Transverse colon (tissue), 4 donors: Measurements from ENCODE around the gene B9D1. TPM values are rescaled to one million over a fixed set of nuclear protein-coding genes. Genes with fewer than 3 reads are reported as not detected.
"Not testable (repeated sequence)": the region's sequence is repeated elsewhere in the genome, so short reads cannot be mapped to it uniquely, and the experiment has no call there.

Source experiments
- DNase-seq: peaks from one replicate; pipeline ENCODE4 v3.0.0-alpha.2; 2019
- H3K27ac ChIP-seq, 4 donors: fragments of 200-600 bp; sonication (generic); 2 replicates each; pipeline ENCODE4 v1.5.1; 2016 to 2018; ENCODE audit warnings: inconsistent platforms in 4 of 4
- H3K27me3 ChIP-seq: fragments of 200-600 bp; sonication (generic); 2 replicates; pipeline ENCODE4 v1.5.1; 2017; ENCODE audit warnings: inconsistent platforms
- H3K36me3 ChIP-seq, 4 donors: fragments of 200-600 bp; sonication (generic); 2 replicates each; pipeline ENCODE4 v1.5.1; 2017 to 2019; ENCODE audit warnings: inconsistent platforms in 4 of 4
- H3K4me1 ChIP-seq, 4 donors: fragments of 200-600 bp; sonication (generic); 2 replicates each; pipeline ENCODE4 v1.5.1; 2017 to 2020; ENCODE audit warnings: inconsistent platforms in 4 of 4
- H3K4me3 ChIP-seq, 4 donors: fragments of 200-600 bp; sonication (generic); 1 replicate in 1 of 4; 2 replicates in 3 of 4; pipeline versions ENCODE4 v1.5.1 to v1.6.1; 2017 to 2019; ENCODE audit warnings: inconsistent platforms in 4 of 4
- H3K9me3 ChIP-seq, 2 donors: fragments of 200-600 bp; sonication (generic); 2 replicates each; pipeline ENCODE4 v1.5.1; 2017 to 2019; ENCODE audit warnings: inconsistent platforms in 2 of 2
- EP300 ChIP-seq: sonication (generic); formaldehyde crosslinking; IDR thresholded peaks from one replicate; pipeline ENCODE4 v1.6.1; 2017; ENCODE audit warnings: antibody characterized with exemption, low read depth
- POLR2A ChIP-seq: fragments of 450-650 bp; IDR thresholded peaks from one replicate; pipeline ENCODE4 v1.6.1; 2016; ENCODE audit warnings: antibody characterized with exemption, mild to moderate bottlenecking, moderate library complexity
- POLR2AphosphoS5 ChIP-seq, 3 donors: sonication (generic); formaldehyde crosslinking; IDR thresholded peaks; one replicate each; pipeline ENCODE4 v1.6.1; 2016; ENCODE audit warnings: antibody characterized with exemption in 3 of 3
- WGBS, 2 donors: methylation state at CpG; one replicate each; pipeline ENCODE4 v1.1.5; 2018; ENCODE audit warnings: low coverage in 1 of 2; 5-methylcytosine and 5-hydroxymethylcytosine counted together
- in situ Hi-C, 4 donors: fragments of 200-750 bp; cut with MboI; loops; one replicate each; pipeline versions ENCODE4 v1.15.0 to v1.15.1; 2017; ENCODE audit warnings: low sequenced_read_pairs in 3 of 4, low pct_ligation_motif_present in 1 of 4, low pct_unique_long_range_greater_than_20kb in 1 of 4
- intact Hi-C: fragments of 100-400 bp; cut with DNase I; formaldehyde crosslinking; loops from one replicate; pipeline ENCODE4 v1.15.1; 2023; ENCODE audit warnings: low total_unique reads
- total RNA-seq, 4 donors: library from RNA; depleted of rRNA; stranded (reverse); fragments of >200 nt; gene quantifications; one replicate each; pipeline ENCODE4 v1.1.0, GENCODE V29; 2016
- TF ChIP-seq, protein P1 (sequence below), 5 experiments: fragments of 200-600 bp in 3 of 5; fragments of 450-650 bp in 2 of 5; sonication (generic) in 3 of 5; IDR thresholded peaks; 1 replicate in 2 of 5; 2 replicates in 3 of 5; pipeline ENCODE4 v1.5.1; 2016 to 2017; ENCODE audit warnings: antibody characterized with exemption in 5 of 5, inconsistent platforms in 3 of 5, mild to moderate bottlenecking in 2 of 5, moderate library complexity in 1 of 5

B9D1 gene
- total RNA-seq, 4 donors from 2014 or later: 6.0 to 17.6 (median 9.5) TPM

DNA sequence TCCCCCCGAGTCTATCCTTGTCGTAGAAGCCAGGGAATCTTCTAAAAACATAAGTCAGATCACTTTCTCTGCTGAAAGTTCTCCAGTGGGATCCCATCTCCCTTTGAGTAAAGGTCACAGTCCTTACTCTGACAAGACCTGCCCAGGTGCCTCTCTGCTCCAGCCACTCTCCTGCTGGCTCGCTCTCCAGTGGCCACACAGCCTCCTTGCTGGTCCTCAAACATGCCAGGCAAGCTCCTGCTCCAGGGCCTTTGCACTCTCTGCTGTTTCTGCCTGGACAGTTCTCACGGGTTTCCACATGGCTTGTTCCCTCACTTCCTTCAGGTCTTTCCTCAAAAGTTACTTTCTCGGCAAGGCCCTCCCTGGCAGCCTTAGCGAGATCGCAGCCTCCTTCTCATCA is 3.4 kb downstream of the B9D1 start:
- H3K9me3 ChIP-seq: no peaks in the 10 kb centered on the region
- no peaks in the 10 kb centered on the region for H3K36me3 ChIP-seq
- H3K27ac ChIP-seq: no peak overlapping the region
- H3K4me3 ChIP-seq: no peak overlapping the region
- in situ Hi-C loops: loop anchor here in 3 of 4 donors (25.0 kb wide), 2 partner anchors 278 to 403 kb away; partner anchors contain the start of gene ALDH3A2 (in 1 of the 3)
- H3K4me1 ChIP-seq: peaks cover 8 to 14% (median 12%) of the 10 kb centered on the region in 4 donors
- no peaks in the 10 kb centered on the region for H3K27me3 ChIP-seq
- WGBS, 2 donors: 85 to 93% methylated on average over 5 to 7 of the region's 7 CpGs
- no peak for DNase-seq
- intact Hi-C loops: no loop called here
- TF ChIP-seq POLR2AphosphoS5 (IDR thresholded peaks at IDR 0.05) (no peak), POLR2A (no peak), EP300 (no peak)
- TF ChIP-seq, protein P1, sequence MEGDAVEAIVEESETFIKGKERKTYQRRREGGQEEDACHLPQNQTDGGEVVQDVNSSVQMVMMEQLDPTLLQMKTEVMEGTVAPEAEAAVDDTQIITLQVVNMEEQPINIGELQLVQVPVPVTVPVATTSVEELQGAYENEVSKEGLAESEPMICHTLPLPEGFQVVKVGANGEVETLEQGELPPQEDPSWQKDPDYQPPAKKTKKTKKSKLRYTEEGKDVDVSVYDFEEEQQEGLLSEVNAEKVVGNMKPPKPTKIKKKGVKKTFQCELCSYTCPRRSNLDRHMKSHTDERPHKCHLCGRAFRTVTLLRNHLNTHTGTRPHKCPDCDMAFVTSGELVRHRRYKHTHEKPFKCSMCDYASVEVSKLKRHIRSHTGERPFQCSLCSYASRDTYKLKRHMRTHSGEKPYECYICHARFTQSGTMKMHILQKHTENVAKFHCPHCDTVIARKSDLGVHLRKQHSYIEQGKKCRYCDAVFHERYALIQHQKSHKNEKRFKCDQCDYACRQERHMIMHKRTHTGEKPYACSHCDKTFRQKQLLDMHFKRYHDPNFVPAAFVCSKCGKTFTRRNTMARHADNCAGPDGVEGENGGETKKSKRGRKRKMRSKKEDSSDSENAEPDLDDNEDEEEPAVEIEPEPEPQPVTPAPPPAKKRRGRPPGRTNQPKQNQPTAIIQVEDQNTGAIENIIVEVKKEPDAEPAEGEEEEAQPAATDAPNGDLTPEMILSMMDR (IDR thresholded peaks at IDR 0.05): no peak

DNA sequence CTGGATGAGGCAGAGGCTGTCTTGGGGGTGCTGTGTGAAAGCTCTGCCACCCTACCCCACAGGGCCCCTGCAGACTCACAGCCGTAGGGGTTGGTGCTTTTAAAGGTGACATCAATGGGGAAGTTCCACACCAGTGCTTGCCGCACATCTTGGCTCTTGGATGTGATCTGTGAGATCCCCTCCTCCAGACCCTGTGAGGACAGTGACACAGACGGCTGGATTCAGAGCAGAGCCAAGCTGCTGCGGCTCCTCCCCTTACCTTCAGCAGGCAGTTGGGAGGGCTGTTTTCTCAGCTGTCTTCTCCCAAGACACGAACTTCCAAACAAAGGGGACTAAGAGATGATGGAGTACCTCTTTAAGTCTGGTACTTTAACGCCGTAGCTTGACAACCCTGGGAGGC is 4.8 kb downstream of the B9D1 start:
- Histone ChIP-seq H3K27me3 (no peaks in the 10 kb centered on the region), H3K4me1 (peaks cover 8 to 9% (median 8%) of the 10 kb centered on the region in 4 donors), H3K4me3 (no peak overlapping the region), H3K27ac (no peak overlapping the region), H3K9me3 (no peaks in the 10 kb centered on the region), H3K36me3 (no peaks in the 10 kb centered on the region)
- 86% methylated on average over 7 of the region's 7 CpGs; no CpG with 5 or more reads in 1 of the 2 donors for WGBS, 2 donors
- intact Hi-C loops: no loop called here
- no peak for DNase-seq
- in situ Hi-C loops: loop anchor here in 3 of 4 donors (25.0 kb wide), 2 partner anchors 280 to 405 kb away; partner anchors contain the start of gene ALDH3A2 (in 1 of the 3)
- TF ChIP-seq POLR2AphosphoS5 (IDR thresholded peaks at IDR 0.05): no peak

DNA sequence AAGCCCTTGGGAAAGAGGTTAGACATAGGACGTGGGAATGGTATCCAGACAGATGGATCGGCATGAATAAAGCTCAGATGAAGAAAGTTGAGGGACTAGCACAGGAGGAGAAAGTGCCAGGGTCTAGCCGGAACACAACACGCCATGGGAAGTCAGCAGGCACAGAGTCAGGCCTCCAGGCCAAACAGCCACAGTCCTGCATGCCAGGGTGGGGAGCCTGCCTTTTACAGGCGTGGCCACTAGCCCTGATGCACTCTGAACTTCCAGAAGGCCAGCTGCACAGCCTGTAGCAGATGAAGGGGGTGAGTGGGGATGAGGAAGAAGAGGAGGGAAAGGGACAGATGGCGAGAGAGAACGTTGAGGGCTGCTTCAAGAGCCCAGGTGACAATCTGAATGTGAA is 5.2 kb downstream of the B9D1 start:
- TF ChIP-seq POLR2A (no peak), POLR2AphosphoS5 (IDR thresholded peaks at IDR 0.05) (no peak), EP300 (no peak)
- TF ChIP-seq, protein P1 (IDR thresholded peaks at IDR 0.05): no peak
- Histone ChIP-seq H3K9me3 (no peaks in the 10 kb centered on the region), H3K36me3 (no peaks in the 10 kb centered on the region), H3K4me3 (no peak overlapping the region), H3K4me1 (peaks cover 8 to 9% (median 8%) of the 10 kb centered on the region in 4 donors), H3K27me3 (no peaks in the 10 kb centered on the region), H3K27ac (no peak overlapping the region)
- in situ Hi-C loops (loop anchor here in 3 of 4 donors (25.0 kb wide), 2 partner anchors 280 to 405 kb away; partner anchors contain the start of gene ALDH3A2 (in 1 of the 3)), intact Hi-C loops (no loop called here)
- WGBS, 2 donors: 82 to 83% methylated on average over 2 to 7 of the region's 7 CpGs
- DNase-seq: no peak

DNA sequence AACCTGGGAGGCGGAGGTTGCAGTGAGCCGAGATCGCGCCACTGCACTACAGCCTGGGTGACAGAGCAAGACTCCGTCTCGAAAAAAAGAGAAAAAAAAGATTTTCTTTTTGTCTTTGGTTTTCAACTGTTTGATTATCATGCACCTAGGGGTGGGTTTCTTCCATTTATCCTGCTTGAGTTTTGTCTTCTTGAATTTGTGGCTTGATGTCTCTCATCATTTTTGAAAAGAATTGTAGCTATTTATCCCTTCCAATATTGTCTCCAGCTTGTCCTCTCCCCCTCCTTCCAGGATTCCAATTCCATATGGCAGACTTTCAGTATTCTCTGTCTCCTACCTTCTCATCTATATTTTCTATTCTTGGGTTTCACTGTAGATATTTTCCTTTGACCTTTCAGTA is 7.8 kb downstream of the B9D1 start:
- no peak for TF ChIP-seq POLR2A
- no peak for TF ChIP-seq POLR2AphosphoS5 (IDR thresholded peaks at IDR 0.05)
- TF ChIP-seq EP300: no peak
- TF ChIP-seq, protein P1 (IDR thresholded peaks at IDR 0.05): no peak
- Histone ChIP-seq H3K36me3 (no peaks in the 10 kb centered on the region), H3K27me3 (no peaks in the 10 kb centered on the region), H3K4me1 (no peaks in the 10 kb centered on the region), H3K27ac (no peak overlapping the region), H3K4me3 (no peak overlapping the region), H3K9me3 (no peaks in the 10 kb centered on the region)
- in situ Hi-C loops: loop anchor here in 3 of 4 donors (25.0 kb wide), 2 partner anchors 283 to 408 kb away; partner anchors contain the start of gene ALDH3A2 (in 1 of the 3)
- DNase-seq: no peak
- intact Hi-C loops: no loop called here
- WGBS, 2 donors: 80 to 85% methylated on average over 6 of the region's 6 CpGs

DNA sequence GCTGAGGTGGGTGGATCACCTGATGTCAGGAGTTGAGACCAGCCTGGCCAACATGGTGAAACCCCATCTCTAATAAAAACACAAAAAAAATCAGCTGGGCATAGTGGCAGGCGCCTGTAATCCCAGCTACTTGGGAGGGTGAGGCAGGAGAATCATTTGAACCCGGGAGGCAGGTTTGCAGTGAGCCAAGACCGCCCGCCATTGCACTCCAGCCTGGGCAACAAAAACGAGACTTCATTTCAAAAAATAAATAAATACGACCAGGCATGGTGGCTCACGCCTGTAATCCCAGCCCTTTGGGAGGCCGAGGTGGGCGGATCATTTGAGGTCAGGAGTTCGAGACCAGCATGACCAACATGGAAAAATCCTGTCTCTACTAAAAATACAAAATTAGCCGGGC is 9.1 kb downstream of the B9D1 start:
- H3K36me3 ChIP-seq, H3K27ac ChIP-seq, DNase-seq, H3K9me3 ChIP-seq, H3K4me3 ChIP-seq, intact Hi-C loops, H3K27me3 ChIP-seq, H3K4me1 ChIP-seq: not testable (repeated sequence)
- in situ Hi-C loops: loop anchor here in 3 of 4 donors (25.0 kb wide), 2 partner anchors 284 to 409 kb away; partner anchors contain the start of gene ALDH3A2 (in 1 of the 3)
- 81 to 90% methylated on average over 8 to 11 of the region's 11 CpGs for WGBS, 2 donors
